Stomach (tissue), 9 donors: Measurements from ENCODE around the gene MBNL2. TPM values are rescaled to one million over a fixed set of nuclear protein-coding genes. Genes with fewer than 3 reads are reported as not detected.
"Not testable (repeated sequence)": the region's sequence is repeated elsewhere in the genome, so short reads cannot be mapped to it uniquely, and the experiment has no call there.

Source experiments
- DNase-seq, 2 donors: peaks; one replicate each; pipeline versions ENCODE4 v3.0.0 to v3.0.0-alpha.2; 2013 to 2019
- H3K27ac ChIP-seq, 5 donors: fragments of 200-600 bp in 4 of 5; sonication (generic) in 4 of 5; one replicate each; pipeline ENCODE4 v1.5.1; 2013 to 2019; ENCODE audit warnings: mild to moderate bottlenecking in 1 of 5, moderate library complexity in 1 of 5
- H3K27me3 ChIP-seq, 3 donors: fragments of 200-600 bp; sonication (generic); one replicate each; pipeline ENCODE4 v1.5.1; 2017 to 2019; ENCODE audit warnings: mixed run types in 1 of 3
- H3K36me3 ChIP-seq, 4 donors: fragments of 200-600 bp; sonication (generic); 1 replicate in 3 of 4; 2 replicates in 1 of 4; pipeline ENCODE4 v1.5.1; 2016 to 2019
- H3K4me1 ChIP-seq, 4 donors: fragments of 200-600 bp; sonication (generic); one replicate each; pipeline ENCODE4 v1.5.1; 2016 to 2019
- H3K4me3 ChIP-seq, 4 donors: fragments of 200-600 bp; sonication (generic) in 3 of 4; one replicate each; pipeline ENCODE4 v1.5.1; 2016 to 2019; ENCODE audit warnings: mild to moderate bottlenecking in 1 of 4
- H3K9me3 ChIP-seq, 4 donors: fragments of 200-600 bp; sonication (generic); one replicate each; pipeline ENCODE4 v1.5.1; 2016 to 2019
- EP300 ChIP-seq: sonication (generic); formaldehyde crosslinking; IDR thresholded peaks from one replicate; pipeline ENCODE4 v1.6.1; 2017; ENCODE audit warnings: antibody characterized with exemption
- POLR2A ChIP-seq, 4 donors: fragments of 450-650 bp; IDR thresholded peaks; one replicate each; pipeline ENCODE4 v1.6.1; 2016; ENCODE audit warnings: antibody characterized with exemption in 4 of 4, control low read depth in 2 of 4, mild to moderate bottlenecking in 1 of 4, moderate library complexity in 1 of 4
- POLR2AphosphoS5 ChIP-seq, 3 donors: sonication (generic); formaldehyde crosslinking; IDR thresholded peaks; one replicate each; pipeline ENCODE4 v1.6.1; 2016; ENCODE audit warnings: antibody characterized with exemption in 3 of 3
- WGBS, 5 donors: extraction: QIAGEN DNeasy Blood & Tissue Kit in 3 of 5; methylation state at CpG; one replicate each; pipeline versions ENCODE4 v1.1.5 to v1.1.7; 2013 to 2018; 5-methylcytosine and 5-hydroxymethylcytosine counted together
- intact Hi-C: fragments of 100-400 bp; cut with DNase I; formaldehyde crosslinking; loops from one replicate; pipeline ENCODE4 v1.15.1; 2023; ENCODE audit warnings: low total_unique reads
- polyA plus RNA-seq, 3 donors: library from polyadenylated mRNA; stranded (reverse); fragments of 200-250 nt; gene quantifications; one replicate each; pipeline ENCODE4 v1.2.3, GENCODE V29; 2013
- total RNA-seq, 5 donors: library from RNA; depleted of rRNA; stranded (reverse); fragments of >200 nt; gene quantifications; one replicate each; pipeline versions ENCODE4 v1.1.0 to v1.2.3, GENCODE V29; 2014 to 2016
- TF ChIP-seq, protein P1 (sequence below), 7 experiments: fragments of 450-650 bp in 4 of 7; fragments of 200-600 bp in 3 of 7; sonication (generic) in 3 of 7; IDR thresholded peaks; one replicate each; pipeline ENCODE4 v1.5.1; 2016 to 2019; ENCODE audit warnings: antibody characterized with exemption in 7 of 7, control low read depth in 2 of 7, mild to moderate bottlenecking in 1 of 7
- donor health status: healthy with polysubstance abuse.
- donor health status: Bipolar disorder and iron deficiency.
- donor health status: healthy.

MBNL2 gene
- total and polyA plus RNA-seq, 8 donors = 8.3 to 74.5 (median 25.6) TPM

DNA sequence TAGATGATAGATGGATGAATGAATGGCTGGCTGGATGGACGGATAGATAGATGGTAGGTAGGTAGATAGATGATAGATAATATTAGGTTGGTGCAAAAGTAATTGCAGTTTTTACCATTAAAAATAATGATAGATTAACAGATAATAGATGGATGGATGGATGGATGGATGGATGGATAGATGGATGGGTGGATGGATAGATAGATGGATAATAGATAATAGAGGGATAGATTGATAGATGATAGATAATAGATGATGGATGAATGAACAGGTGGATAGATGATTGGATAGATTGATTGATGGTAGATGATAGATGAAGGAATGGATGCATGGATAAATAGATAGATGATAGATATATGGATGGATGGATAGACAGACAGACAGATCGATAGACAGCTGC lies 124.0 kb downstream of the MBNL2 start:
- H3K4me1 ChIP-seq = peaks cover 0 to 28% (median 14%) of the 10 kb centered on the region in 4 donors
- peaks cover 36 to 69% (median 60%) of the 10 kb centered on the region in 4 donors for H3K36me3 ChIP-seq
- H3K27me3 ChIP-seq = no peaks in the 10 kb centered on the region
- TF ChIP-seq, protein P1, sequence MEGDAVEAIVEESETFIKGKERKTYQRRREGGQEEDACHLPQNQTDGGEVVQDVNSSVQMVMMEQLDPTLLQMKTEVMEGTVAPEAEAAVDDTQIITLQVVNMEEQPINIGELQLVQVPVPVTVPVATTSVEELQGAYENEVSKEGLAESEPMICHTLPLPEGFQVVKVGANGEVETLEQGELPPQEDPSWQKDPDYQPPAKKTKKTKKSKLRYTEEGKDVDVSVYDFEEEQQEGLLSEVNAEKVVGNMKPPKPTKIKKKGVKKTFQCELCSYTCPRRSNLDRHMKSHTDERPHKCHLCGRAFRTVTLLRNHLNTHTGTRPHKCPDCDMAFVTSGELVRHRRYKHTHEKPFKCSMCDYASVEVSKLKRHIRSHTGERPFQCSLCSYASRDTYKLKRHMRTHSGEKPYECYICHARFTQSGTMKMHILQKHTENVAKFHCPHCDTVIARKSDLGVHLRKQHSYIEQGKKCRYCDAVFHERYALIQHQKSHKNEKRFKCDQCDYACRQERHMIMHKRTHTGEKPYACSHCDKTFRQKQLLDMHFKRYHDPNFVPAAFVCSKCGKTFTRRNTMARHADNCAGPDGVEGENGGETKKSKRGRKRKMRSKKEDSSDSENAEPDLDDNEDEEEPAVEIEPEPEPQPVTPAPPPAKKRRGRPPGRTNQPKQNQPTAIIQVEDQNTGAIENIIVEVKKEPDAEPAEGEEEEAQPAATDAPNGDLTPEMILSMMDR (IDR thresholded peaks at IDR 0.05) = no peak
- no peak for TF ChIP-seq POLR2A (IDR thresholded peaks at IDR 0.05)
- TF ChIP-seq POLR2AphosphoS5 (IDR thresholded peaks at IDR 0.05) = no peak
- TF ChIP-seq EP300 = no peak
- WGBS, 5 donors = 90 to 100% (median 95%) methylated on average over 2 of the region's 2 CpGs
- intact Hi-C loops = loop anchor here (10.0 kb wide), 1 partner anchor 131 kb away; no protein-coding TSS in a partner anchor
- no peak for DNase-seq
- H3K9me3 ChIP-seq = peaks cover 0 to 5% (median 0%) of the 10 kb centered on the region in 4 donors
- H3K4me3 ChIP-seq = no peak overlapping the region
- H3K27ac ChIP-seq = no peak overlapping the region

DNA sequence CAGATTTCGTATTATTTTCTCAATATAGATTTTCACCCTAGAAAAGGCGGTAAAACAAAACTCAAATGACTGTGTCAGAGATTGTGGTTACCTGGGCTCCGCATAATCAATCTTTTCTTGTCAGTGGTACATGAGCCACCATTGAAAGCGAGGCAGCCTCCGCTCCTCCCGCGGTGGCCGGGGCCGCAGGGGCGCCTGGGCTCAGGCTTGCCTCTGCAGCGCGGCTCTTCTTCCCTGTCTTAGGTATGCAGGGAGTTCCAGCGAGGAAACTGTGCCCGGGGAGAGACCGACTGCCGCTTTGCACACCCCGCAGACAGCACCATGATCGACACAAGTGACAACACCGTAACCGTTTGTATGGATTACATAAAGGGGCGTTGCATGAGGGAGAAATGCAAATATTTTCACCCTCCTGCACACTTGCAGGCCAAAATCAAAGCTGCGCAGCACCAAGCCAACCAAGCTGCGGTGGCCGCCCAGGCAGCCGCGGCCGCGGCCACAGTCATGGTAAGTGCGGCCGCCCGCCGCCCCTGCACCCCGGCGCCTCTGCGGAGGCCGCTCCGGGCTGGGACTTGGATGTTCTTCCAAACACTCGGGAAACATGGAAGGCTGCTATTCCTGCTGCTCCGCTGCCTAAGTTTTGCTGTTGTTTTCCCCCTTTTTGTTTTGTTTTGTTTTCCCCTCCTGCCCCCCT lies 124.6 kb downstream of the MBNL2 start:
- Histone ChIP-seq H3K36me3 (peaks cover 36 to 75% (median 65%) of the 10 kb centered on the region in 4 donors), H3K9me3 (peaks cover 0 to 8% (median 0%) of the 10 kb centered on the region in 4 donors), H3K4me1 (peaks cover 0 to 25% (median 11%) of the 10 kb centered on the region in 4 donors), H3K4me3 (no peak overlapping the region), H3K27me3 (no peaks in the 10 kb centered on the region), H3K27ac (no peak overlapping the region)
- TF ChIP-seq, protein P1 (IDR thresholded peaks at IDR 0.05) = no peak
- TF ChIP-seq EP300 (no peak), POLR2A (IDR thresholded peaks at IDR 0.05) (no peak), POLR2AphosphoS5 (IDR thresholded peaks at IDR 0.05) (no peak)
- intact Hi-C loops = loop anchor here (10.0 kb wide), 1 partner anchor 132 kb away; no protein-coding TSS in a partner anchor
- WGBS, 5 donors = 88 to 96% (median 95%) methylated on average over 37 to 39 of the region's 39 CpGs
- no peak for DNase-seq

DNA sequence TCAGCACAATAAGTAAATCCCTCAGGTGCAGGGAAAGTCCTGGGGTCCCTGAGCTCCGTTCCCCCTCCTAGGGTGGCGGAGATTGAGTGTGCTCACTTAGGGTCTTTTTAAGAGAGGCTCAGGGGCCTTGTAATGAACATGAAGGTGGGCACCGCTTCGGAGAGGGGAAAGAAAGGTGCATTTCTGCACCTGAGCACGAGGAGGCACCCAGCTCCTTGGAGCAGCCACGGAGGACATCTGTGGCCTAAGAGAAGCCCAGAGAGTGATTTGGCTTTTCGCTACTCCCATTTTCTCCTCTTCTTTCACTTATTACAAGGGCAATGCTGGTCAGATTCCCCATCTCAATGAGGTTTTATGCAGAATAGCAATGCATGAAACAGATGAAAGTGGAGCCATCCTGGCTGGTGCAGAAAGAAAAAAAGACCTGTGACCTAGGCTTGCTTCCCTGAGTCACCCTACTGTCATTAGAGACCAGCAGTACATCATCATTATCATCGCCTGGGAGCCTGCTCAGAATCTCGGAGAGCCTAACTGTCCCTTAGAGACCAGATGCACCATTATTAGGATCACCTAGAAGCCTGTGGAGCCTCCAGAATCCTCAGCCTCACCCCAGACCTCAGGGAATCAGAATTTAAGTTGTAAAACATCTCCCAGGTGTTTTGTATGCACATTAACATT lies 125.3 kb downstream of the MBNL2 start:
- Histone ChIP-seq H3K4me1 (peaks cover 0 to 26% (median 7%) of the 10 kb centered on the region in 4 donors), H3K27me3 (no peaks in the 10 kb centered on the region), H3K9me3 (peaks cover 0 to 8% (median 0%) of the 10 kb centered on the region in 4 donors), H3K4me3 (no peak overlapping the region), H3K27ac (no peak overlapping the region), H3K36me3 (peaks cover 36 to 80% (median 67%) of the 10 kb centered on the region in 4 donors)
- DNase-seq = no peak
- no peak for TF ChIP-seq POLR2AphosphoS5 (IDR thresholded peaks at IDR 0.05)
- TF ChIP-seq, protein P1 (IDR thresholded peaks at IDR 0.05) = no peak
- intact Hi-C loops = loop anchor here (10.0 kb wide), 1 partner anchor 133 kb away; no protein-coding TSS in a partner anchor
- WGBS, 5 donors = 87 to 95% (median 89%) methylated on average over 9 of the region's 9 CpGs

DNA sequence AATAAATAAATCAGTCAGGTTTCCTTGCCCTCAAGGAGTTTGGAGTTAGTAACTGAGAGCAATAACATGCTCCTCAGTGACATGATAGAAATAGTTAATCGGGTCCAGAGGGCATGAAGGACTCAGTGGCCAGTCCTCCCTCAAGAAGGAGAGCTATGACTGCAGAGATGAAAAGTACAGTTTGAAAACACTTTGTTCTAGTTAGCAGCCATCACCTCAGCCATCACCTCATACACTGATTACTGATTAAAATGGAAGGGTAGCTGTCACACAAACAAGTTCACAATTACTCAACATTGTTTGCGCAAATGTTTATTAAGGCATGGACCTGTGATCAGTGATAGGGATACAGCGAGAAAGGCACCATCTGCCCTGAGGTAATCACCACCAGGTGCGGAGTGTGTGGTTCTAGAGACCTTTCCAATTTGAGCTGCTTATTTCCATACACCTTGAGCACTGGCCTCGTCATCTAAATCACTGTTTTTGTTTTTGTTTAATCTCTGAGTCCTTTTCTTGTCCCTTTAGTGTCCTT lies 126.5 kb downstream of the MBNL2 start:
- no peak for DNase-seq
- TF ChIP-seq EP300 (no peak), POLR2A (IDR thresholded peaks at IDR 0.05) (no peak), POLR2AphosphoS5 (IDR thresholded peaks at IDR 0.05) (no peak)
- TF ChIP-seq, protein P1 (IDR thresholded peaks at IDR 0.05) = no peak
- peaks cover 0 to 25% (median 6%) of the 10 kb centered on the region in 4 donors for H3K4me1 ChIP-seq
- H3K36me3 ChIP-seq = peaks cover 36 to 75% (median 66%) of the 10 kb centered on the region in 4 donors
- H3K27ac ChIP-seq = no peak overlapping the region
- H3K9me3 ChIP-seq = peaks cover 0 to 8% (median 0%) of the 10 kb centered on the region in 4 donors
- 81 to 94% (median 90%) methylated on average over 5 of the region's 5 CpGs for WGBS, 5 donors
- H3K4me3 ChIP-seq = no peak overlapping the region
- no peaks in the 10 kb centered on the region for H3K27me3 ChIP-seq
- intact Hi-C loops = loop anchor here (10.0 kb wide), 1 partner anchor 134 kb away; no protein-coding TSS in a partner anchor

DNA sequence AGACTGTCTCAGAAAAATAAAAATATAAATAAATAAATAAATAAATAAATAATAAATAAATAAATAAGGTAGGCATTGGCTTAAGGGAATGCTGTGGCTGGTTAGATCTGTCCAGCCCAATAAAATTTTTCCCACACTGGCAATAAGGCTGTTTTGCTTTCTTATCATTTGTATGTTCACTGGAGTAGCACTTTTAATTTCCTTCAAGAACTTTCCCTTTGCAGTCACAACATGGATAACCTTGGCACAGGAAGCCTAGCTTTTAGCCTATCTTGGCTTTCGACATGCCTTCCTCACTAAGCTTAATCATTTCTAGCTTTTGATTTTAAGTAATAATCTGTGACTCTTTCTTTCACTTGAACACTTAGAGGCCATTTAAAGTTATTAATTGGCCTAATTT lies 129.9 kb downstream of the MBNL2 start:
- H3K4me1 ChIP-seq, H3K27me3 ChIP-seq, intact Hi-C loops, DNase-seq, H3K9me3 ChIP-seq, H3K4me3 ChIP-seq: not testable (repeated sequence)
- 27 to 61% (median 33%) methylated on average over 1 of the region's 1 CpG for whole genome bisulfite sequencing, 5 donors
- peaks cover 29 to 63% (median 59%) of the 10 kb centered on the region in 4 donors for H3K36me3 ChIP-seq
- peak overlapping the region in 1 of 5 donors; percentile 4 for H3K27ac ChIP-seq
